ENCODE measurements around the gene BSND.
A peak's percentile ranks its signal among the peaks of the same experiment; 100 is the strongest.

The BSND gene

GRCh38 chr1:55033265-55033614 lies 34.5 kb downstream of the BSND start:
- Histone ChIP-seq H3K36me3 (replicated peaks; ENCODE audit: insufficient read depth, low read length) (no peaks in the 10 kb centered on the region), H3K79me2 (ENCODE audit: low read length) (no peaks in the 10 kb centered on the region), H3F3A (ENCODE audit: insufficient read depth, low read length) (no peaks in the 10 kb centered on the region), H3K27me3 (replicated peaks; ENCODE audit: insufficient read depth, low read length) (peaks cover 14% of the 10 kb centered on the region; the same call in 1 of the 2 replicates), H3K9me2 (replicated peaks; ENCODE audit: insufficient read depth, low read length) (no peaks in the 10 kb centered on the region), H3K9me3 (replicated peaks; ENCODE audit: insufficient read depth, low read length) (no peaks in the 10 kb centered on the region), H2AFZ (ENCODE audit: low read length) (no peak overlapping the region), H3K4me3 (ENCODE audit: low read length) (no peak overlapping the region), H4K20me1 (ENCODE audit: insufficient read depth, low read length) (no peaks in the 10 kb centered on the region), H3K9ac (ENCODE audit: low read length) (no peak overlapping the region), H3K27ac (ENCODE audit: low read length) (no peak overlapping the region), H3K4me2 (ENCODE audit: low read depth, low read length) (no peak overlapping the region), H3K4me1 (ENCODE audit: low read length) (no peaks in the 10 kb centered on the region)
- no peak for DNase-seq
- TF ChIP-seq EZH2 (optimal IDR thresholded peaks at IDR 0.05; ENCODE audit: low read depth, low read length) (no peak), EZH2phosphoT487 (IDR thresholded peaks at IDR 0.05; ENCODE audit: low read length) (no peak), CTCF (IDR thresholded peaks at IDR 0.05; ENCODE audit: low read length) (no peak)

GRCh38 chr1:55034476-55035133 lies 35.9 kb downstream of the BSND start:
- no peaks in the 10 kb centered on the region for H3K9me3 ChIP-seq (replicated peaks; ENCODE audit: insufficient read depth, low read length)

GRCh38 chr1:55035904-55036303 lies 37.2 kb downstream of the BSND start:
- Histone ChIP-seq H3K27ac (ENCODE audit: low read length) (no peak overlapping the region), H3F3A (ENCODE audit: insufficient read depth, low read length) (no peaks in the 10 kb centered on the region), H3K4me2 (ENCODE audit: low read depth, low read length) (no peak overlapping the region), H3K9me2 (replicated peaks; ENCODE audit: insufficient read depth, low read length) (no peaks in the 10 kb centered on the region), H3K27me3 (replicated peaks; ENCODE audit: insufficient read depth, low read length) (peaks cover 41% of the 10 kb centered on the region), H3K79me2 (ENCODE audit: low read length) (no peaks in the 10 kb centered on the region), H3K4me3 (ENCODE audit: low read length) (no peak overlapping the region), H3K4me1 (ENCODE audit: low read length) (no peaks in the 10 kb centered on the region), H2AFZ (ENCODE audit: low read length) (no peak overlapping the region), H4K20me1 (ENCODE audit: insufficient read depth, low read length) (no peaks in the 10 kb centered on the region), H3K9ac (ENCODE audit: low read length) (no peak overlapping the region), H3K36me3 (replicated peaks; ENCODE audit: insufficient read depth, low read length) (no peaks in the 10 kb centered on the region), H3K9me3 (replicated peaks; ENCODE audit: insufficient read depth, low read length) (no peaks in the 10 kb centered on the region)
- DNase-seq: no peak
- TF ChIP-seq EZH2 (optimal IDR thresholded peaks at IDR 0.05; ENCODE audit: low read depth, low read length) (no peak), CTCF (IDR thresholded peaks at IDR 0.05; ENCODE audit: low read length) (0 out of 2 replicates have a peak, but pooled peaks have one; percentile 3), EZH2phosphoT487 (IDR thresholded peaks at IDR 0.05; ENCODE audit: low read length) (no peak)

More at GRCh38 chr1:55034476-55035133, 35.9 kb downstream of the BSND start:
- no peaks in the 10 kb centered on the region for H3F3A ChIP-seq (ENCODE audit: insufficient read depth, low read length)
- no peaks in the 10 kb centered on the region for H3K9me2 ChIP-seq (replicated peaks; ENCODE audit: insufficient read depth, low read length)
- no peaks in the 10 kb centered on the region for H3K79me2 ChIP-seq (ENCODE audit: low read length)
- H3K36me3 ChIP-seq (replicated peaks; ENCODE audit: insufficient read depth, low read length): no peaks in the 10 kb centered on the region
- H3K4me1 ChIP-seq (ENCODE audit: low read length): no peaks in the 10 kb centered on the region
- no peak for TF ChIP-seq EZH2 (optimal IDR thresholded peaks at IDR 0.05; ENCODE audit: low read depth, low read length)
- TF ChIP-seq CTCF (IDR thresholded peaks at IDR 0.05; ENCODE audit: low read length): no peak
- TF ChIP-seq EZH2phosphoT487 (IDR thresholded peaks at IDR 0.05; ENCODE audit: low read length): no peak
- H3K4me2 ChIP-seq (ENCODE audit: low read depth, low read length): no peak overlapping the region
- H3K9ac ChIP-seq (ENCODE audit: low read length): no peak overlapping the region
- no peak overlapping the region for H3K4me3 ChIP-seq (ENCODE audit: low read length)
- no peaks in the 10 kb centered on the region for H4K20me1 ChIP-seq (ENCODE audit: insufficient read depth, low read length)
- peaks cover 28% of the 10 kb centered on the region for H3K27me3 ChIP-seq (replicated peaks; ENCODE audit: insufficient read depth, low read length)
- no peak for DNase-seq
- H3K27ac ChIP-seq (ENCODE audit: low read length): no peak overlapping the region
- no peak overlapping the region for H2AFZ ChIP-seq (ENCODE audit: low read length)
